Fibroblast of the aortic adventitia (primary cell): ENCODE data around the gene PSMD3. TPM values are rescaled to one million over a fixed set of nuclear protein-coding genes. Genes with fewer than 3 reads are reported as not detected.

Source experiments
- DNase-seq: peaks from one replicate; pipeline ENCODE4 v3.0.0-alpha.2; 2010; ENCODE audit warnings: low read depth
- H3K4me3 ChIP-seq: 2 replicates; pipeline ENCODE4 v1.5.1; 2011; ENCODE audit warnings: low read depth, mild to moderate bottlenecking, control low read depth, low read length, moderate library complexity
- CTCF ChIP-seq: IDR thresholded peaks from 2 replicates; pipeline ENCODE4 v1.5.1; 2011; ENCODE audit warnings: mild to moderate bottlenecking, low read length, control low read depth, inconsistent platforms; ENCODE audit not compliant: insufficient read depth
- total RNA-seq: library from RNA; depleted of rRNA; stranded (reverse); fragments of >200 nt; gene quantifications from 2 replicates; pipeline ENCODE4 v1.2.3, GENCODE V29; 2012; ENCODE audit warnings: low replicate concordance

PSMD3 gene
- total RNA-seq, 1 donor, result 73.5 TPM

- TF ChIP-seq CTCF, result no peak
- DNase-seq, result peak; percentile 35
These were observed 29.7 kb upstream of the PSMD3 start for GRCh38 chr17:39950871-39951348.

DNA sequence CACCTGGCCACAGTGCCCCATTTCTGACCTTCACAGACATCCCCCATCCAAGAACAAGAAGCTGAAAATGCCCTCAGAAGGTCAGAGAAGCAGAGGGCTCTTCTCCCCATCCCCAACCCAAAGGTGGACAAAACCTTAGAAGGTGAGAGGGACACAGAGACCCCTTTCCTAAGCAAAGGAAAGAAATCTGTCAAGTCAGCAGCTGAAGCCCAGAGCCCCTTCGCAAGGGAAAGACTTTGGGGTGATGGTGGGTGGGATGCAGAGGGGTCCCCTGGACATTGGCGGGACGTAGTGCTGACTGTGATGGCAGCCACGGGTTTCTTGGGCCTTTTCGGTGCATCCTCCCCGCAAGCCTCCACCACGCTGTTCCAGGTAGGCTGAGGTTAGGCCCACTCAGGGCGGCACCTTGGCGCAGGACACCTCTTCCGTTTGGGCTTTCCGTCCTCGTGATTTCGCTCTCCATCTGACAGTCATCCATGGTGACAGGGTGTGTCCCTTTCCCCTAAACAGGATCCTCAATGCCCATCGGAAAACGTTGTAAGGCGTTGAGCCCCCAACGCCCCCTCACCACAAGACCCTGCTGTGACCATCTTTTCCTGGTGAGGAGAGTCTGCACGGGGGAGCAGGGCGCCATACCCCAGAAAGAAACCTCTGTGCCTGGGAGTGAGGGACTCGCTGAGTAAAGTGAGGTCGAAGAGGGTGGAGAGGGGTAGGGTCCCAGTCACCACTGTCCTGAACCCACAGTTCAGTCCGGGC lies 28.5 kb upstream of the PSMD3 start:
- peak overlapping the region; percentile 61 for H3K4me3 ChIP-seq
- DNase-seq, result no peak
- TF ChIP-seq CTCF, result no peak

More at GRCh38 chr17:39950871-39951348, 29.7 kb upstream of the PSMD3 start:
- H3K4me3 ChIP-seq, result no peak overlapping the region

DNA sequence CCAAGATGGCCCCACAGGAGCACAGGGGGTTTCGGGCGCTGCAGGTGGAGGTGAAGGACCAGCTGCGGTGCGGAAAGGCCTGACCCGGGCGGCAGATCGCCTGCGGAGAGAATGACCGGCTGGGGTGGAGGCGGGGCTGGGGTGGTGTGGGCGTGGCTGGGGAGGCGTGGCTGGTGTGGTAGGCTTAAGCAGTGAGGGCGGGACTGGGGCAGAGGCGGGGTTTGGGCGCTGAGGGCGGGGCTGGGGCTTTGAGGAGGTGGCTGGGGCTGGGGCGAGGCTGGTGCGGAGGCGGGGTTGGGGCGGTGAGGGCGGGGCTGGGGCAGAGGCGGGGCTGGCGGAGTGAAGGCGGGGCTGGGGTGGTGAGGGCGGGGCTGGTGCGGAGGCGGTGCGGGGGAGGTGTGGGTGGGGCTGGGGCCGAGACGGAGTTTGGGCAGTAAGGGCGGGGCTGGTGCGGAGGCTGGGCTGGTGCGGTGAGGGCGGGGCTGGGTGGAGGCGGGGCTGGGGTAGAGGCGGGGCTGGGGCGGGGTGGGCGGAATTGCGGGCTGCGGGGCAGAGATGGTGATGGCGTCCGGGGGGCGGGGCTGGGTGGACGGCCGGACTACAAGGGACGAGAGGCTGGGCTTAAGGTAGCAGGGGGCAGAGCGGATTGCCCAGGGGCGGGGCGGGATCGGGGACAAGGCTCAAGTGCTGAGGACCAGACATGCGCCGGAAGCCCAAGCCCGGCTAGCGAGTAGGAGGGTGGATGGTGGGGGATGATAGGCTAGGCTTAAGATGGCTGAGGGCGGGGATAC lies 27.7 kb upstream of the PSMD3 start:
- TF ChIP-seq CTCF, result no peak
- peak overlapping the region; percentile 61 for H3K4me3 ChIP-seq
- peak; percentile 94 for DNase-seq

DNA sequence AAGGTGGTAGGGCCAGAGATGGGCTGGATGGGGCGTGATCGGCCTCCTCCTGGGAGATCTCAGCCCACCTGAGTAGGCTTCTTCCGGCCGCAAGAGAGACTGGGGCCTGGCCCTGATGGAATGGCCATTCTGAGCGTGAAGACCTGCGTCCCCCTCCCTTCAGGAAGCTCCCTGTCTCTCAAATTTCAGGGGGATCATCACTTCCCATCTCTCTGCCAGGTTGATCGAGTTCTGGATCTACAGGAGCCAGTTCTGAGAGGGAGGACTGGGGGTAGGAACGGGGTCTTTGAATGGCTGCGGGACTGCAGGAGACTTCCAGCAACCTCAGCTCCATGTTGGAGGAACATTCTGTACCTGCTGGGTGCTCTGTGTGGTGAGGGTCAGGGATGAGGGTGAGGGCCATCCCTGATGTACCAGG lies 27.1 kb upstream of the PSMD3 start:
- peak overlapping the region; percentile 57 for H3K4me3 ChIP-seq
- TF ChIP-seq CTCF, result no peak
- DNase-seq, result no peak

- H3K4me3 ChIP-seq, result no peak overlapping the region
- TF ChIP-seq CTCF, result no peak
These were observed 25.7 kb upstream of the PSMD3 start for GRCh38 chr17:39954876-39955275.

DNA sequence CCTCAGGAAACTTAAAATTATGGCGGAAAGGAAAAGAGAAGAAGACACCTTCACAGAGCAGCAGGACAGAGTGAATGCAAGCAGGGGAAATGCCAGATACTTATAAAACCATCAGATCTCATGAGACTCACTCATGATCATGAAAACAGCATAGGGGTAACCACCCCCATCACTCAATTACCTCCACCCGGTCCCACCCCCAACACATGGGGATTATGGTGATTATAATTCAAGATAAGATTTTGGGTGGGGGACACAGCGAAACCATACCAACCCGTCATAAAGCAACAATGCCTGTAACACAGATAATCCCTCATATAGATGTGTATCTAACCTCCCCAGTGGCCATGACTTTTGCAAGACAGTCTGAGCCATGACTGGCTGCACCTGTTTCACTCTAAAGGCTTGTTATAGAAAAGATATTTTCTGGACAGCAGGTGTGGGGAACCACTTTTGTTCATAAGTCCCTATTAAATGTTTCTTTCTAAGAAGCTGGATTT lies 24.8 kb upstream of the PSMD3 start:
- no peak for TF ChIP-seq CTCF
- DNase-seq, result no peak
- no peak overlapping the region for H3K4me3 ChIP-seq

More at GRCh38 chr17:39954876-39955275, 25.7 kb upstream of the PSMD3 start:
- DNase-seq, result no peak
